Heart left ventricle (tissue), 16 donors: Measurements from ENCODE around the gene PRSS33. TPM values are rescaled to one million over a fixed set of nuclear protein-coding genes. Genes with fewer than 3 reads are reported as not detected.

Source experiments
- ATAC-seq, 4 donors: fragments of 200-7000 bp; cut with Tn5 transposase; one replicate each; pipeline ENCODE4 v1.9.1; 2020 to 2022; ENCODE audit warnings: moderate library complexity in 4 of 4, mild to moderate bottlenecking in 3 of 4, moderate number of reproducible peaks in 1 of 4
- DNase-seq, 5 donors: peaks; one replicate each; pipeline ENCODE4 v3.0.0-alpha.2; 2020
- H3K27ac ChIP-seq, 12 donors: fragments of 200-600 bp; sonication (generic) in 4 of 12; one replicate each; pipeline versions ENCODE4 v1.5.0 to v1.8.0; 2016 to 2022; ENCODE audit warnings: mild to moderate bottlenecking in 2 of 12
- H3K27me3 ChIP-seq, 9 donors: fragments of 200-600 bp; sonication (generic) in 2 of 9; one replicate each; pipeline versions ENCODE4 v1.5.1 to v1.8.0; 2016 to 2022; ENCODE audit warnings: mild to moderate bottlenecking in 3 of 9
- H3K36me3 ChIP-seq, 9 donors: fragments of 200-600 bp; sonication (generic) in 2 of 9; one replicate each; pipeline versions ENCODE4 v1.5.0 to v1.8.0; 2018 to 2022; ENCODE audit warnings: mild to moderate bottlenecking in 2 of 9
- H3K4me1 ChIP-seq, 12 donors: fragments of 200-600 bp; sonication (generic) in 4 of 12; one replicate each; pipeline versions ENCODE4 v1.5.0 to v1.8.0; 2016 to 2022; ENCODE audit warnings: mild to moderate bottlenecking in 3 of 12
- H3K4me3 ChIP-seq, 12 donors: fragments of 200-600 bp; sonication (generic) in 4 of 12; one replicate each; pipeline versions ENCODE4 v1.5.0 to v1.8.0; 2017 to 2022; ENCODE audit warnings: mild to moderate bottlenecking in 9 of 12, moderate library complexity in 4 of 12
- H3K9me3 ChIP-seq, 12 donors: fragments of 200-600 bp; sonication (generic) in 4 of 12; one replicate each; pipeline versions ENCODE4 v1.5.0 to v1.8.0; 2016 to 2022; ENCODE audit warnings: mild to moderate bottlenecking in 1 of 12
- CTCF ChIP-seq, 12 donors: fragments of 200-600 bp; sonication (generic) in 4 of 12; IDR thresholded peaks; one replicate each; pipeline versions ENCODE4 v1.5.0 to v1.8.0; 2018 to 2022; ENCODE audit warnings: antibody characterized with exemption in 12 of 12, mild to moderate bottlenecking in 5 of 12
- POLR2A ChIP-seq, 2 donors: fragments of 450-650 bp; IDR thresholded peaks; one replicate each; pipeline ENCODE4 v1.6.1; 2017; ENCODE audit warnings: antibody characterized with exemption in 2 of 2, mild to moderate bottlenecking in 2 of 2, moderate library complexity in 2 of 2
- WGBS, 4 donors: extraction: QIAGEN DNeasy Blood & Tissue Kit in 2 of 4; methylation state at CpG; one replicate each; pipeline versions ENCODE4 v1.1.5 to v1.1.7; 2013 to 2018; 5-methylcytosine and 5-hydroxymethylcytosine counted together
- intact Hi-C, 10 donors: fragments of 100-400 bp; cut with DNase I; formaldehyde crosslinking; loops; one replicate each; pipeline versions ENCODE4 v1.11.1 to v1.14.2; 2022
- polyA plus RNA-seq, 2 donors: library from polyadenylated mRNA; stranded (reverse); fragments of 200-250 nt; gene quantifications; one replicate each; pipeline ENCODE4 v1.2.3, GENCODE V29; 2013
- total RNA-seq, 9 donors: library from RNA; depleted of rRNA in 2 of 9; stranded (reverse); fragments of >200 nt in 2 of 9; fragmentation: NEBNext Ultra II Directional in 3 of 9; extraction: Animal tissue kit (Norgen Biotek cat#: 25700) in 3 of 9; gene quantifications; one replicate each; pipeline versions ENCODE4 v1.1.0 to v1.2.4, GENCODE V29; 2016 to 2023
- donor health status: ischemic (EF 13 %, LVEDD 7.1; RV severe dilation, severe dysfunction).
- donor health status: healthy with polysubstance abuse.
- donor health status: DM: no; HTN: yes; CAD: no.
- donor health status: DM: no; HTN: no; CAD: no.
- donor health status: ischemic (EF 25% LVEDD 6.9; RV normal size, moderate dysfunction).
- donor health status: ischemic (EF 25% LVEDD 5.7; RV mildly dilated, moderate dysfunction).
- donor health status: healthy.
- donor health status: DM: yes; HTN: yes; CAD: no.
- donor health status: ischemic (EF 35%, LVEDD 5.7; RV mildly dilated, moderate dysfunction).
- donor health status: nonischemic (EF 11% LVEDD 7.7; RV severe dilation, severe dysfunction).
- donor health status: DM: yes; HTN: yes; CAD: no.
- donor health status: PGD.
- donor health status: ischemic (EF 29% LVEDD 5.4; RV normal size, mild dysfunction).
- donor health status: nonischemic (EF 23%, LVEDD 6.1; RV moderate dilation, normal function).

The PRSS33 gene
- total and polyA plus RNA-seq, 11 donors: not detected

- peaks cover 2 to 44% (median 26%) of the 10 kb centered on the region in 12 donors for H3K4me1 ChIP-seq
- 0% methylated on average over 22 to 72 of the region's 72 CpGs for WGBS, 4 donors
- H3K27ac ChIP-seq: peak overlapping the region; percentile 21 to 100 (median 90)
- H3K36me3 ChIP-seq: peaks cover 0 to 38% (median 35%) of the 10 kb centered on the region in 9 donors
- peak overlapping the region; percentile 65 to 100 (median 93) for H3K4me3 ChIP-seq
- no peaks in the 10 kb centered on the region for H3K9me3 ChIP-seq
- DNase-seq (peak in 1 of 5 donors; percentile 47), ATAC-seq (peak in 2 of 4 donors; percentile 1 to 2)
- H3K27me3 ChIP-seq: no peaks in the 10 kb centered on the region
- intact Hi-C loops: loop anchor here in 6 of 10 donors (1.0 to 10.0 kb wide), 5 partner anchors 22 to 138 kb away; partner anchors contain the start of genes SRRM2 (in 5 of the 6), FLYWCH1 (in 1 of the 6) and PRSS27 (in 1 of the 6)
- TF ChIP-seq CTCF (IDR thresholded peaks at IDR 0.05) (no peak), POLR2A (IDR thresholded peaks at IDR 0.05) (no peak)
Observed at GRCh38 chr16:2776500-2777139, 10.7 kb downstream of the PRSS33 start.

GRCh38 chr16:2775765-2776499 lies 11.4 kb downstream of the PRSS33 start:
- H3K4me3 ChIP-seq: peak overlapping the region; percentile 65 to 100 (median 93)
- no peak for DNase-seq
- 45 to 54% (median 50%) methylated on average over 10 to 11 of the region's 11 CpGs for WGBS, 4 donors
- peaks cover 2 to 44% (median 26%) of the 10 kb centered on the region in 12 donors for H3K4me1 ChIP-seq
- H3K27ac ChIP-seq: peak overlapping the region in 8 of 12 donors; percentile 75 to 100 (median 98)
- TF ChIP-seq POLR2A (IDR thresholded peaks at IDR 0.05) (no peak), CTCF (IDR thresholded peaks at IDR 0.05) (no peak)
- H3K9me3 ChIP-seq: no peaks in the 10 kb centered on the region
- intact Hi-C loops: loop anchor here in 5 of 10 donors (2.0 to 10.0 kb wide), 4 partner anchors 21 to 139 kb away; partner anchors contain the start of genes SRRM2 (in 3 of the 5), FLYWCH1 (in 1 of the 5) and PRSS27 (in 1 of the 5)
- peaks cover 0 to 45% (median 42%) of the 10 kb centered on the region in 9 donors for H3K36me3 ChIP-seq
- ATAC-seq: no peak
- no peaks in the 10 kb centered on the region for H3K27me3 ChIP-seq

GRCh38 chr16:2775131-2775716 lies 12.1 kb downstream of the PRSS33 start:
- Histone ChIP-seq H3K36me3 (peaks cover 2 to 52% (median 49%) of the 10 kb centered on the region in 9 donors), H3K27ac (peak overlapping the region in 1 of 12 donors; percentile 3), H3K4me3 (peak overlapping the region in 5 of 12 donors; percentile 67 to 100 (median 93)), H3K4me1 (peaks cover 2 to 51% (median 27%) of the 10 kb centered on the region in 12 donors), H3K27me3 (no peaks in the 10 kb centered on the region), H3K9me3 (no peaks in the 10 kb centered on the region)
- 68 to 79% (median 75%) methylated on average over 7 of the region's 7 CpGs for WGBS, 4 donors
- intact Hi-C loops: loop anchor here in 1 of 10 donors (10.0 kb wide), 1 partner anchor 140 kb away; the partner anchor contains the start of gene FLYWCH1
- TF ChIP-seq POLR2A (IDR thresholded peaks at IDR 0.05) (no peak), CTCF (IDR thresholded peaks at IDR 0.05) (no peak)
- no peak for DNase-seq
- no peak for ATAC-seq
